ENCODE results near the gene LTF. TPM values are rescaled to one million over a fixed set of nuclear protein-coding genes. Genes with fewer than 3 reads are reported as not detected.

The LTF gene
- total and polyA plus RNA-seq, 3 donors from 2014 or later = 0.31 to 7.8 (median 0.43) TPM

- Histone ChIP-seq H3K4me1 (no peaks in the 10 kb centered on the region), H3K36me3 (ENCODE audit: low read depth, missing control alignments) (no peaks in the 10 kb centered on the region), H3K27me3 (no peaks in the 10 kb centered on the region), H3K9me3 (no peaks in the 10 kb centered on the region), H3K27ac (no peak overlapping the region), H3K4me3 (no peak overlapping the region)
- no peak for DNase-seq
- intact Hi-C loops (cut with DNase I; ENCODE audit: low total_unique reads) = no loop called here
- 76 to 95% methylated on average over 5 of the region's 5 CpGs for WGBS, 2 donors
- no peak for TF ChIP-seq POLR2A (IDR thresholded peaks at IDR 0.05)
- TF ChIP-seq, protein P1, sequence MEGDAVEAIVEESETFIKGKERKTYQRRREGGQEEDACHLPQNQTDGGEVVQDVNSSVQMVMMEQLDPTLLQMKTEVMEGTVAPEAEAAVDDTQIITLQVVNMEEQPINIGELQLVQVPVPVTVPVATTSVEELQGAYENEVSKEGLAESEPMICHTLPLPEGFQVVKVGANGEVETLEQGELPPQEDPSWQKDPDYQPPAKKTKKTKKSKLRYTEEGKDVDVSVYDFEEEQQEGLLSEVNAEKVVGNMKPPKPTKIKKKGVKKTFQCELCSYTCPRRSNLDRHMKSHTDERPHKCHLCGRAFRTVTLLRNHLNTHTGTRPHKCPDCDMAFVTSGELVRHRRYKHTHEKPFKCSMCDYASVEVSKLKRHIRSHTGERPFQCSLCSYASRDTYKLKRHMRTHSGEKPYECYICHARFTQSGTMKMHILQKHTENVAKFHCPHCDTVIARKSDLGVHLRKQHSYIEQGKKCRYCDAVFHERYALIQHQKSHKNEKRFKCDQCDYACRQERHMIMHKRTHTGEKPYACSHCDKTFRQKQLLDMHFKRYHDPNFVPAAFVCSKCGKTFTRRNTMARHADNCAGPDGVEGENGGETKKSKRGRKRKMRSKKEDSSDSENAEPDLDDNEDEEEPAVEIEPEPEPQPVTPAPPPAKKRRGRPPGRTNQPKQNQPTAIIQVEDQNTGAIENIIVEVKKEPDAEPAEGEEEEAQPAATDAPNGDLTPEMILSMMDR (IDR thresholded peaks at IDR 0.05) = no peak
Observed at GRCh38 chr3:46413951-46414350, 50.8 kb downstream of the LTF start.

- no peak overlapping the region for H3K4me3 ChIP-seq
- intact Hi-C loops (cut with DNase I; ENCODE audit: low total_unique reads) = no loop called here
- H3K4me1 ChIP-seq = no peaks in the 10 kb centered on the region
- no peak overlapping the region for H3K27ac ChIP-seq
- H3K27me3 ChIP-seq = no peaks in the 10 kb centered on the region
- no peaks in the 10 kb centered on the region for H3K9me3 ChIP-seq
- no peak for DNase-seq
- TF ChIP-seq POLR2A (IDR thresholded peaks at IDR 0.05) = no peak
- TF ChIP-seq, protein P1 (IDR thresholded peaks at IDR 0.05) = no peak
- 64 to 71% methylated on average over 3 of the region's 3 CpGs for WGBS, 2 donors
- H3K36me3 ChIP-seq (ENCODE audit: low read depth, missing control alignments) = no peaks in the 10 kb centered on the region
Observed at GRCh38 chr3:46412786-46413298, 51.9 kb downstream of the LTF start.

DNA sequence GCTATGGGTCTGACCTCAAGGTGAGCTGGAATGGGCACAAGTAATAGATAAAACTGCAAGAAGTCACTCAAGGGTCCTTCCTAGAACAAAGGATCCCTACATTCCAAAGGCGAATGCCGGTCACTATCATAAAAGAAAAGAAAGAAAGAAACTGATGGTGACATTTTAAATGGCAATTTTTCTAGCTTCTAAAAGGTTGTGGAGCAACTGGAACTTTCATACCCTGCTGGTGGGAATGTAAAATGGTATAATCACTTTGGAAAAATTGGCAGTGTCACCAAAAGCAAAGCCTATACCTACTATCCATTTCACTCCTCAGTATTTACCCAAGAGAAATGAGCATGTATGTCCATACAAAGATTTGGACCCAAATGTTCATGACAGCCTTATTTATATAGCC is 53.4 kb downstream of the LTF start:
- H3K4me3 ChIP-seq = no peak overlapping the region
- H3K27me3 ChIP-seq = no peaks in the 10 kb centered on the region
- H3K27ac ChIP-seq = no peak overlapping the region
- WGBS, 2 donors = 56 to 89% methylated on average over 2 of the region's 2 CpGs
- H3K4me1 ChIP-seq = no peaks in the 10 kb centered on the region
- intact Hi-C loops (cut with DNase I; ENCODE audit: low total_unique reads) = no loop called here
- DNase-seq = no peak
- H3K9me3 ChIP-seq = no peaks in the 10 kb centered on the region
- H3K36me3 ChIP-seq (ENCODE audit: low read depth, missing control alignments) = no peaks in the 10 kb centered on the region
- TF ChIP-seq, protein P1 (IDR thresholded peaks at IDR 0.05) = no peak
- TF ChIP-seq POLR2A (IDR thresholded peaks at IDR 0.05) = no peak

- intact Hi-C loops (cut with DNase I; ENCODE audit: low total_unique reads) = no loop called here
- Histone ChIP-seq H3K27ac (no peak overlapping the region), H3K4me3 (no peak overlapping the region), H3K36me3 (ENCODE audit: low read depth, missing control alignments) (no peaks in the 10 kb centered on the region), H3K4me1 (no peaks in the 10 kb centered on the region), H3K27me3 (no peaks in the 10 kb centered on the region), H3K9me3 (no peaks in the 10 kb centered on the region)
- TF ChIP-seq, protein P1 (IDR thresholded peaks at IDR 0.05) = no peak
- TF ChIP-seq POLR2A (IDR thresholded peaks at IDR 0.05) = no peak
- WGBS, 2 donors = 87 to 88% methylated on average over 2 of the region's 2 CpGs
- no peak for DNase-seq
Observed at GRCh38 chr3:46410669-46411068, 54.0 kb downstream of the LTF start.

DNA sequence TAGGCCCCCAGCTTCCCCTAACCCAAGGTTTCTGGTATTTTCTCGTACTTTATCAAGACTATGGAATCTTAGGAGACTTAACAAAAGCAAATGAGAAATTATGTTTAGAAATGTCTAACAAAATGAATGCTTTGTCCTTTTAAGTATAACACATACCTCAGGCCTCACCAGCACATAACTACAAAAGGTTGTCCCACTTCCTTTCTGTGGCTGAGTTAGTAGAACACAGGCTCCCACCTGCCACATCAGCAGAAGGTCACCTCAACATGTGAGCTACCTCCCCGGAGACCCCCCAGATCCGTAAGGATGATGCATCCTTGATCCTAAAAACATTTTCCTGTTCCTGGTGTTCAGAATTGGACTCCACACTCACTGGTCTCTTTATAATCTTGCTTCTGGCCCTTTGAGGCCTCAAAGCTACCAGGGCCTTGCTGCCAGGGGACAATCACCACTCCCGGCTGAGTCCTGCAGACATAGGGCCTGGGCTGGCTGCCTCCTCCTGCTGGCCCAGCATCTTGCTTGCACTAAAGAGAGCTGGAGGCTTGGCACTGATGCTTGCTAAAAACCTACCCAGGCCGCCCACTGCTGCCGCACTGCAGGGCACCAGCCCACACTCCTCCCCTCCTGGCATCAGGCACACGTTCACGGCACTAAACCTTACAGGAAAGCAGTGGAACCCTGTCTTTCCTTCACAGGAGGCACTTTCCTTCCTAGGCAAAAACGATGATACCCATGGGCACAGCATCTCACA is 54.8 kb downstream of the LTF start:
- WGBS, 2 donors = 86 to 91% methylated on average over 7 to 9 of the region's 9 CpGs
- Histone ChIP-seq H3K4me3 (no peak overlapping the region), H3K36me3 (ENCODE audit: low read depth, missing control alignments) (no peaks in the 10 kb centered on the region), H3K27me3 (no peaks in the 10 kb centered on the region), H3K4me1 (no peaks in the 10 kb centered on the region), H3K9me3 (no peaks in the 10 kb centered on the region), H3K27ac (no peak overlapping the region)
- intact Hi-C loops (cut with DNase I; ENCODE audit: low total_unique reads) = no loop called here
- TF ChIP-seq, protein P1 (IDR thresholded peaks at IDR 0.05) = no peak
- TF ChIP-seq POLR2A (IDR thresholded peaks at IDR 0.05) = no peak
- DNase-seq = no peak

Measured in testis (tissue), 3 donors.